Measurements from ENCODE around the gene CCL1. TPM values are rescaled to one million over a fixed set of nuclear protein-coding genes. Genes with fewer than 3 reads are reported as not detected.

Gene CCL1
- total RNA-seq, 1 experiment from 2014 or later: not detected

- no TSS peak for BruUV-seq (replicated peaks)
- in situ Hi-C loops (cut with HindIII; ENCODE audit: low pct_unique_long_range_greater_than_20kb, low sequenced_read_pairs) (no loop called here), intact Hi-C loops (cut with micrococcal nuclease; ENCODE audit: unreplicated experiment) (no loop called here)
These were observed 30.4 kb upstream of the CCL1 start for GRCh38 chr17:34393401-34393800.

DNA sequence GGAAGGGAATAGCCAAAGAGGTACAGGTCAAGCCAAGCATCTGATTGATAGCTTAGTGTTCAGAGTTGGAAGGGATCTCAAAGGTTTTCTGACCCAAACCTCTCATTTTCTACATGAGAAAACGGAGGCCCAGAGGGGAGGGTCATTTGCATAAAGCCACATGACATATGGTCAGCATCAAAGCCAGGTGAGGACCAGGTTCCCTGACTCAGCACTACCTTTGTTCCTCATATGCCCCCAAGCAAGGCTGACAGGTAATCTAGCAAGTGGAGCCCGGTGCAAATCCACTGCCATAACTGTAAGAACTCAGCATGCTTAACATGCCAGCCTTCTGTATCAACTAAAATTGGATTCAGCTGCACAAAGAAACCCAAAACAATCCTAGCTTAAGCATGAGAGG, 28.2 kb upstream of the CCL1 start:
- intact Hi-C loops (cut with micrococcal nuclease; ENCODE audit: unreplicated experiment) (no loop called here), in situ Hi-C loops (cut with HindIII; ENCODE audit: low pct_unique_long_range_greater_than_20kb, low sequenced_read_pairs) (no loop called here)
- H3K36me3 ChIP-seq (ENCODE audit: control insufficient read depth, insufficient read depth, low read length): no peaks in the 10 kb centered on the region
- no peak overlapping the region for H3K27ac ChIP-seq (ENCODE audit: low read length)
- TF ChIP-seq CTCF (IDR thresholded peaks at IDR 0.05): no peak
- TF ChIP-seq TCF7L2 (IDR thresholded peaks at IDR 0.05; ENCODE audit: low read depth, low read length): no peak
- no peak for TF ChIP-seq POLR2AphosphoS5 (IDR thresholded peaks at IDR 0.05; ENCODE audit: low read depth, low read length)
- BruUV-seq (replicated peaks): no TSS peak
- H3K27me3 ChIP-seq (ENCODE audit: control insufficient read depth, insufficient read depth, low read length): 0 out of 2 replicates have a peak, but pooled peaks cover 4% of the 10 kb centered on the region
- no peaks in the 10 kb centered on the region for H3K9me3 ChIP-seq (ENCODE audit: control insufficient read depth, insufficient read depth, low read depth, low read length)
- POLR2A ChIA-PET: no interaction called here
- CTCF ChIA-PET: no interaction called here
- ATAC-seq: no peak
- no peaks in the 10 kb centered on the region for H3K4me1 ChIP-seq (ENCODE audit: control insufficient read depth, insufficient read depth, low read length)
- no peak for DNase-seq (ENCODE audit: low read depth, low spot score)
- no peak overlapping the region for H3K4me3 ChIP-seq (ENCODE audit: low read depth in 2 of 2, low read length in 2 of 2)

More at GRCh38 chr17:34393401-34393800, 30.4 kb upstream of the CCL1 start:
- TF ChIP-seq, protein P1, sequence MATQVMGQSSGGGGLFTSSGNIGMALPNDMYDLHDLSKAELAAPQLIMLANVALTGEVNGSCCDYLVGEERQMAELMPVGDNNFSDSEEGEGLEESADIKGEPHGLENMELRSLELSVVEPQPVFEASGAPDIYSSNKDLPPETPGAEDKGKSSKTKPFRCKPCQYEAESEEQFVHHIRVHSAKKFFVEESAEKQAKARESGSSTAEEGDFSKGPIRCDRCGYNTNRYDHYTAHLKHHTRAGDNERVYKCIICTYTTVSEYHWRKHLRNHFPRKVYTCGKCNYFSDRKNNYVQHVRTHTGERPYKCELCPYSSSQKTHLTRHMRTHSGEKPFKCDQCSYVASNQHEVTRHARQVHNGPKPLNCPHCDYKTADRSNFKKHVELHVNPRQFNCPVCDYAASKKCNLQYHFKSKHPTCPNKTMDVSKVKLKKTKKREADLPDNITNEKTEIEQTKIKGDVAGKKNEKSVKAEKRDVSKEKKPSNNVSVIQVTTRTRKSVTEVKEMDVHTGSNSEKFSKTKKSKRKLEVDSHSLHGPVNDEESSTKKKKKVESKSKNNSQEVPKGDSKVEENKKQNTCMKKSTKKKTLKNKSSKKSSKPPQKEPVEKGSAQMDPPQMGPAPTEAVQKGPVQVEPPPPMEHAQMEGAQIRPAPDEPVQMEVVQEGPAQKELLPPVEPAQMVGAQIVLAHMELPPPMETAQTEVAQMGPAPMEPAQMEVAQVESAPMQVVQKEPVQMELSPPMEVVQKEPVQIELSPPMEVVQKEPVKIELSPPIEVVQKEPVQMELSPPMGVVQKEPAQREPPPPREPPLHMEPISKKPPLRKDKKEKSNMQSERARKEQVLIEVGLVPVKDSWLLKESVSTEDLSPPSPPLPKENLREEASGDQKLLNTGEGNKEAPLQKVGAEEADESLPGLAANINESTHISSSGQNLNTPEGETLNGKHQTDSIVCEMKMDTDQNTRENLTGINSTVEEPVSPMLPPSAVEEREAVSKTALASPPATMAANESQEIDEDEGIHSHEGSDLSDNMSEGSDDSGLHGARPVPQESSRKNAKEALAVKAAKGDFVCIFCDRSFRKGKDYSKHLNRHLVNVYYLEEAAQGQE (IDR thresholded peaks at IDR 0.05; ENCODE audit: insufficient read depth in 1 of 2, low read depth in 2 of 2, low read length in 1 of 2): no peak
- no peak for TF ChIP-seq TCF7L2 (IDR thresholded peaks at IDR 0.05; ENCODE audit: low read depth, low read length)
- no peak for TF ChIP-seq POLR2AphosphoS5 (IDR thresholded peaks at IDR 0.05; ENCODE audit: low read depth, low read length)
- TF ChIP-seq SIN3A (IDR thresholded peaks at IDR 0.05; ENCODE audit: borderline replicate concordance, insufficient read depth, low read depth, low read length): no peak
- TF ChIP-seq CTCF (IDR thresholded peaks at IDR 0.05): no peak
- ChIA-PET POLR2A (no interaction called here), CTCF (no interaction called here)
- no peaks in the 10 kb centered on the region for H3K9me3 ChIP-seq (ENCODE audit: control insufficient read depth, insufficient read depth, low read depth, low read length)
- H3K27ac ChIP-seq (ENCODE audit: low read length): no peak overlapping the region
- no peaks in the 10 kb centered on the region for H3K4me1 ChIP-seq (ENCODE audit: control insufficient read depth, insufficient read depth, low read length)
- no peak overlapping the region for H3K4me3 ChIP-seq (ENCODE audit: low read depth in 2 of 2, low read length in 2 of 2)
- H3K27me3 ChIP-seq (ENCODE audit: control insufficient read depth, insufficient read depth, low read length): 0 out of 2 replicates have a peak, but pooled peaks cover 4% of the 10 kb centered on the region
- DNase-seq (ENCODE audit: low read depth, low spot score) (no peak), ATAC-seq (no peak)
- H3K36me3 ChIP-seq (ENCODE audit: control insufficient read depth, insufficient read depth, low read length): no peaks in the 10 kb centered on the region
